Ishikawa (cell line): ENCODE data around the gene CKLF.

Source experiments
- CEBPB ChIP-seq: IDR thresholded peaks from 2 replicates; pipeline ENCODE4 v1.6.1; 2012
- CREB1 ChIP-seq: IDR thresholded peaks from 2 replicates; pipeline ENCODE4 v1.6.1; 2012; ENCODE audit warnings: low read depth
- EGR1 ChIP-seq: IDR thresholded peaks from 2 replicates; pipeline ENCODE4 v1.6.1; 2012
- EP300 ChIP-seq: IDR thresholded peaks from 2 replicates; pipeline ENCODE4 v1.6.1; 2012; ENCODE audit warnings: borderline replicate concordance
- FOXM1 ChIP-seq: IDR thresholded peaks from 2 replicates; pipeline ENCODE4 v1.6.1; 2012; ENCODE audit warnings: low read depth, borderline replicate concordance
- NFIC ChIP-seq: IDR thresholded peaks from 2 replicates; pipeline ENCODE4 v1.6.1; 2012
- RAD21 ChIP-seq: IDR thresholded peaks from 2 replicates; pipeline ENCODE4 v1.6.1; 2012; ENCODE audit warnings: low read depth
- TAF1 ChIP-seq: IDR thresholded peaks from 2 replicates; pipeline ENCODE4 v1.6.1; 2012; ENCODE audit warnings: low read depth, mild to moderate bottlenecking
- TCF12 ChIP-seq: IDR thresholded peaks from 2 replicates; pipeline ENCODE4 v1.6.1; 2012; ENCODE audit warnings: low read depth
- TEAD4 ChIP-seq: IDR thresholded peaks from 2 replicates; pipeline ENCODE4 v1.6.1; 2012
- USF1 ChIP-seq: IDR thresholded peaks from 2 replicates; pipeline ENCODE4 v1.6.1; 2012
- YY1 ChIP-seq: IDR thresholded peaks from 2 replicates; pipeline ENCODE4 v1.6.1; 2012; ENCODE audit warnings: low read depth
- ZBTB7A ChIP-seq: IDR thresholded peaks from 2 replicates; pipeline ENCODE4 v1.6.1; 2012; ENCODE audit warnings: low read depth
- TF ChIP-seq, protein P1 (sequence below): IDR thresholded peaks from 2 replicates; pipeline ENCODE4 v1.6.1; 2012; ENCODE audit warnings: low read depth, mild to moderate bottlenecking
- TF ChIP-seq, protein P2 (sequence below): IDR thresholded peaks from 2 replicates; pipeline ENCODE4 v1.6.1; 2012

The CKLF gene

DNA sequence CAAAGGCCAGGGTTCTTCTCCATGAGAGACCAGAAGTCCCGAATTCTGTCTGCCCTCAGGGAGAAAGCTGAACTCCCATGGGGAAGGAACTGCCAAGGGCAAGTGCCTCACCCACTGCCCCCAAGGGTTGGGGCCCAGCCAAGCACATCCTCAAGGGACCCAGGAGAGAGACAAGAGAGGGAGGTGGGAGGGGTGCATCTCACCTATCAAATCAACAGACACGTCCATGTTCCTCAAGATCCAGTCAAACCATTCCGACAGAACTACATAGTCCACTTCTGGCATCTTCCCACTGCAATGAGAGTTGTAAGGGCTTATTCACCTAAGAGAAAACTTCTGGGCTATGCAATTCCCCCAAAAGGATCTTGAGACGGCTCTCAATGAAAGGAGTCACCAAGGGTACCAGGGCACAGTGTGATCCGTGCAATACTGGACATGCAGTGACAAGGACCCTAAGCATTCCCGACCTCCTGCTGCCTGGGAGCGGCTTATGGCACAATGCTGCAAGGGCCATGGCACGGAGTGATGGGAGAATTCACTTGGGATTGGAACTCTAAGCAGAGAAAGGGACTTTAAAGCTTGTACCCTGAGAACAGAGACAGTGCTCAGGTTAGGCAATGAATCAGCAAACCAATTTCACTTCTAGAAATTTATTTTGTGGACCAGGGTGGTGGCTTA, 34.7 kb upstream of the CKLF start:
- TF ChIP-seq CREB1 = no peak
- TF ChIP-seq YY1 = no peak

- TF ChIP-seq EP300 (no peak), TEAD4 (no peak), RAD21 (no peak), CEBPB (no peak), USF1 (no peak), YY1 (no peak), CREB1 (no peak), FOXM1 (no peak), TCF12 (no peak), ZBTB7A (no peak), EGR1 (no peak), TAF1 (no peak), NFIC (no peak)
- TF ChIP-seq, protein P1, sequence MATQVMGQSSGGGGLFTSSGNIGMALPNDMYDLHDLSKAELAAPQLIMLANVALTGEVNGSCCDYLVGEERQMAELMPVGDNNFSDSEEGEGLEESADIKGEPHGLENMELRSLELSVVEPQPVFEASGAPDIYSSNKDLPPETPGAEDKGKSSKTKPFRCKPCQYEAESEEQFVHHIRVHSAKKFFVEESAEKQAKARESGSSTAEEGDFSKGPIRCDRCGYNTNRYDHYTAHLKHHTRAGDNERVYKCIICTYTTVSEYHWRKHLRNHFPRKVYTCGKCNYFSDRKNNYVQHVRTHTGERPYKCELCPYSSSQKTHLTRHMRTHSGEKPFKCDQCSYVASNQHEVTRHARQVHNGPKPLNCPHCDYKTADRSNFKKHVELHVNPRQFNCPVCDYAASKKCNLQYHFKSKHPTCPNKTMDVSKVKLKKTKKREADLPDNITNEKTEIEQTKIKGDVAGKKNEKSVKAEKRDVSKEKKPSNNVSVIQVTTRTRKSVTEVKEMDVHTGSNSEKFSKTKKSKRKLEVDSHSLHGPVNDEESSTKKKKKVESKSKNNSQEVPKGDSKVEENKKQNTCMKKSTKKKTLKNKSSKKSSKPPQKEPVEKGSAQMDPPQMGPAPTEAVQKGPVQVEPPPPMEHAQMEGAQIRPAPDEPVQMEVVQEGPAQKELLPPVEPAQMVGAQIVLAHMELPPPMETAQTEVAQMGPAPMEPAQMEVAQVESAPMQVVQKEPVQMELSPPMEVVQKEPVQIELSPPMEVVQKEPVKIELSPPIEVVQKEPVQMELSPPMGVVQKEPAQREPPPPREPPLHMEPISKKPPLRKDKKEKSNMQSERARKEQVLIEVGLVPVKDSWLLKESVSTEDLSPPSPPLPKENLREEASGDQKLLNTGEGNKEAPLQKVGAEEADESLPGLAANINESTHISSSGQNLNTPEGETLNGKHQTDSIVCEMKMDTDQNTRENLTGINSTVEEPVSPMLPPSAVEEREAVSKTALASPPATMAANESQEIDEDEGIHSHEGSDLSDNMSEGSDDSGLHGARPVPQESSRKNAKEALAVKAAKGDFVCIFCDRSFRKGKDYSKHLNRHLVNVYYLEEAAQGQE = no peak
- TF ChIP-seq, protein P2, sequence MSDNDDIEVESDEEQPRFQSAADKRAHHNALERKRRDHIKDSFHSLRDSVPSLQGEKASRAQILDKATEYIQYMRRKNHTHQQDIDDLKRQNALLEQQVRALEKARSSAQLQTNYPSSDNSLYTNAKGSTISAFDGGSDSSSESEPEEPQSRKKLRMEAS = no peak
These were observed 32.6 kb upstream of the CKLF start for GRCh38 chr16:66519482-66520373.

GRCh38 chr16:66520406-66521170, 31.8 kb upstream of the CKLF start:
- TF ChIP-seq TEAD4 (no peak), EP300 (no peak), CREB1 (no peak), EGR1 (no peak), YY1 (no peak), TCF12 (no peak), TAF1 (no peak), ZBTB7A (no peak), FOXM1 (no peak), RAD21 (no peak), NFIC (no peak), CEBPB (no peak)
- TF ChIP-seq, protein P1 = no peak
- TF ChIP-seq, protein P2 = no peak

- TF ChIP-seq RAD21 (no peak), TAF1 (no peak), TCF12 (no peak), YY1 (no peak)
These were observed 31.1 kb upstream of the CKLF start for GRCh38 chr16:66521252-66521713.

GRCh38 chr16:66521951-66522771, 30.2 kb upstream of the CKLF start:
- TF ChIP-seq NFIC (no peak), ZBTB7A (no peak), USF1 (0 out of 2 replicates have a peak, but pooled peaks have one; percentile 10), TCF12 (peak; percentile 47; the same call in 1 of the 2 replicates), RAD21 (no peak), CEBPB (no peak), TAF1 (no peak)
